OCI-LY7 (cell line): ENCODE measurements around the gene PIK3IP1. TPM values are rescaled to one million over a fixed set of nuclear protein-coding genes. Genes with fewer than 3 reads are reported as not detected.

Source experiments
- BruUV-seq: library from RNA; stranded (reverse); fragments of 400-500 nt; replicated peaks from 2 replicates; lab custom pipeline; 2021; lab: Mats Ljungman, UMichigan
- CTCF ChIA-PET: fragments of 300-600 bp; sonication (Branson Sonifier 250); formaldehyde crosslinking; loops from one replicate; lab custom pipeline; 2022; ENCODE audit warnings: antibody characterized with exemption; ENCODE audit not compliant: unreplicated experiment; lab: Charles Lee
- POLR2A ChIA-PET: fragments of 300-600 bp; sonication (Branson Sonifier 250); formaldehyde crosslinking; loops from one replicate; lab custom pipeline; 2022; ENCODE audit warnings: antibody characterized with exemption; lab: Charles Lee
- DNase-seq: peaks from one replicate; pipeline ENCODE4 v3.0.0-alpha.2; 2015; ENCODE audit warnings: low spot score
- H2AFZ ChIP-seq: fragments of 200-600 bp; sonication (generic), shearing (Covaris generic); 2 replicates; pipeline ENCODE4 v1.6.1; 2014; ENCODE audit warnings: mild to moderate bottlenecking, antibody characterized with exemption, low read length, moderate library complexity
- H3K27ac ChIP-seq: fragments of 200-600 bp; sonication (generic); 2 replicates; pipeline ENCODE4 v1.5.1; 2014; ENCODE audit warnings: mixed run types, low read depth, mild to moderate bottlenecking, moderate library complexity, low read length, inconsistent platforms; ENCODE audit not compliant: poor library complexity, severe bottlenecking
- H3K36me3 ChIP-seq: fragments of 200-600 bp; sonication (generic); 2 replicates; pipeline ENCODE4 v1.6.1; 2014; ENCODE audit warnings: mild to moderate bottlenecking, antibody characterized with exemption, low read length, moderate library complexity, mixed read lengths; ENCODE audit not compliant: insufficient read depth
- H3K4me1 ChIP-seq: fragments of 200-600 bp; sonication (generic); 2 replicates; pipeline ENCODE4 v1.5.1; 2014; ENCODE audit warnings: mild to moderate bottlenecking, low read length; ENCODE audit not compliant: insufficient read depth, poor library complexity, severe bottlenecking
- H3K4me2 ChIP-seq: fragments of 200-600 bp; sonication (generic); 2 replicates; pipeline ENCODE4 v1.6.1; 2014; ENCODE audit warnings: mild to moderate bottlenecking, low read length
- H3K4me3 ChIP-seq: fragments of 200-600 bp; sonication (generic); 2 replicates; pipeline ENCODE4 v1.5.1; 2014; ENCODE audit warnings: mild to moderate bottlenecking, low read depth, low read length; ENCODE audit not compliant: poor library complexity, severe bottlenecking
- H3K79me2 ChIP-seq: fragments of 200-600 bp; sonication (generic); 2 replicates; pipeline ENCODE4 v1.6.1; 2016; ENCODE audit warnings: low read depth, mild to moderate bottlenecking, low read length, moderate library complexity, mixed read lengths; ENCODE audit not compliant: insufficient read depth
- H3K9me2 ChIP-seq: fragments of 200-600 bp; sonication (generic); 2 replicates; pipeline ENCODE4 v1.6.1; 2016; ENCODE audit warnings: mild to moderate bottlenecking, low read length, mixed read lengths; ENCODE audit not compliant: insufficient read depth
- H3K9me3 ChIP-seq: fragments of 200-600 bp; sonication (generic); 2 replicates; pipeline ENCODE4 v1.6.1; 2014; ENCODE audit warnings: mild to moderate bottlenecking, mixed run types, low read length, mixed read lengths
- H4K20me1 ChIP-seq: fragments of 200-600 bp; sonication (generic); 2 replicates; pipeline ENCODE4 v1.6.1; 2014; ENCODE audit warnings: mild to moderate bottlenecking, antibody characterized with exemption, low read length, moderate library complexity, mixed read lengths; ENCODE audit not compliant: insufficient read depth
- EZH2phosphoT487 ChIP-seq: fragments of 200-600 bp; sonication (generic); IDR thresholded peaks from 2 replicates; pipeline ENCODE4 v1.6.1; 2018; ENCODE audit warnings: low read depth, borderline replicate concordance, mild to moderate bottlenecking, mixed run types, antibody characterized with exemption, low read length, moderate library complexity, mixed read lengths
- intact Hi-C: fragments of 100-400 bp; cut with micrococcal nuclease; formaldehyde crosslinking; loops from one replicate; pipeline ENCODE4 v1.10.0; 2022; ENCODE audit not compliant: unreplicated experiment
- total RNA-seq, 2 experiments: library from RNA; depleted of rRNA in 1 of 2; stranded (reverse); fragments of >200 nt in 1 of 2; shearing (Covaris generic) in 1 of 2; gene quantifications; 2 replicates each; pipeline ENCODE4 v1.2.3, GENCODE V29; 2014 to 2022
- TF ChIP-seq, protein P1 (sequence below): fragments of 200-600 bp; sonication (generic); conservative IDR thresholded peaks from 2 replicates; pipeline ENCODE4 v1.5.1; 2014; ENCODE audit warnings: mild to moderate bottlenecking, antibody characterized with exemption, low read length, moderate library complexity, mixed read lengths

PIK3IP1 gene
- total RNA-seq, 2 experiments from 2014 or later, result 17.1 to 20.4 TPM

DNA sequence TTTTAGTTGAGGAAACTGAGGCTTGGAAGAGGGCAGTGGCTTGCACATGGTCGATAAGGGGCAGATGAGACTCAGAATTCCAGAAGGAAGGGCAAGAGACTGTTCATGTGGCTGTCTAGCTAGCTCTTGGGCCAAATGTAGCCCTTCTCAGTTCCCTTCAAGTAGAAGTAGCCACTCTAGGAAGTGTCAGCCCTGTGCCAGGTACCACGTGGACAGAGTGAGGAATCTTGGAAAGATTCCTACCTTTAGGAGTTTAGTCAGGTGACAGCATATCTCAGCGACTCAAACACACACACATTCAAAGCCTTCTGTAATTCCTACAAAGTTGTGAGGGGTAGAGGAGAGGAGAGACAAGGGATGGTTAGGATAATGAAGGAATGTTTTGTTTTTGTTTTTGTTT is 18.3 kb downstream of the PIK3IP1 start:
- Histone ChIP-seq H2AFZ (no peak overlapping the region), H3K4me2 (no peak overlapping the region), H3K27ac (no peak overlapping the region), H3K79me2 (no peaks in the 10 kb centered on the region), H4K20me1 (no peaks in the 10 kb centered on the region), H3K4me1 (no peaks in the 10 kb centered on the region), H3K4me3 (no peak overlapping the region), H3K36me3 (peaks cover 42% of the 10 kb centered on the region), H3K9me3 (no peaks in the 10 kb centered on the region), H3K9me2 (no peaks in the 10 kb centered on the region)
- no TSS peak for BruUV-seq
- intact Hi-C loops, result no loop called here
- TF ChIP-seq, protein P1, sequence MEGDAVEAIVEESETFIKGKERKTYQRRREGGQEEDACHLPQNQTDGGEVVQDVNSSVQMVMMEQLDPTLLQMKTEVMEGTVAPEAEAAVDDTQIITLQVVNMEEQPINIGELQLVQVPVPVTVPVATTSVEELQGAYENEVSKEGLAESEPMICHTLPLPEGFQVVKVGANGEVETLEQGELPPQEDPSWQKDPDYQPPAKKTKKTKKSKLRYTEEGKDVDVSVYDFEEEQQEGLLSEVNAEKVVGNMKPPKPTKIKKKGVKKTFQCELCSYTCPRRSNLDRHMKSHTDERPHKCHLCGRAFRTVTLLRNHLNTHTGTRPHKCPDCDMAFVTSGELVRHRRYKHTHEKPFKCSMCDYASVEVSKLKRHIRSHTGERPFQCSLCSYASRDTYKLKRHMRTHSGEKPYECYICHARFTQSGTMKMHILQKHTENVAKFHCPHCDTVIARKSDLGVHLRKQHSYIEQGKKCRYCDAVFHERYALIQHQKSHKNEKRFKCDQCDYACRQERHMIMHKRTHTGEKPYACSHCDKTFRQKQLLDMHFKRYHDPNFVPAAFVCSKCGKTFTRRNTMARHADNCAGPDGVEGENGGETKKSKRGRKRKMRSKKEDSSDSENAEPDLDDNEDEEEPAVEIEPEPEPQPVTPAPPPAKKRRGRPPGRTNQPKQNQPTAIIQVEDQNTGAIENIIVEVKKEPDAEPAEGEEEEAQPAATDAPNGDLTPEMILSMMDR, result no peak
- TF ChIP-seq EZH2phosphoT487, result no peak
- ChIA-PET POLR2A (interaction anchor here (1.0 to 1.3 kb wide), 2 partner anchors 16 to 62 kb away, joined by 3 read pairs; partner anchors contain the start of gene LIMK2), CTCF (interaction anchor here (0.7 kb wide), 1 partner anchor 61 kb away, joined by 5 read pairs; no protein-coding TSS in a partner anchor)
- DNase-seq, result no peak

- no peak overlapping the region for H2AFZ ChIP-seq
- POLR2A ChIA-PET, result interaction anchor here (0.7 to 1.1 kb wide), 2 partner anchors 17 to 26 kb away, joined by 3 to 4 read pairs; no protein-coding TSS in a partner anchor
- no peaks in the 10 kb centered on the region for H3K9me3 ChIP-seq
- peak; percentile 66 for DNase-seq
- TF ChIP-seq EZH2phosphoT487, result no peak
- TF ChIP-seq, protein P1, result peak; percentile 89
- no peaks in the 10 kb centered on the region for H3K4me1 ChIP-seq
- no peaks in the 10 kb centered on the region for H4K20me1 ChIP-seq
- no peak overlapping the region for H3K4me3 ChIP-seq
- intact Hi-C loops, result loop anchor here (1.0 to 2.0 kb wide), 2 partner anchors 60 to 184 kb away; partner anchors contain the start of gene LIMK2
- no TSS peak for BruUV-seq
- no peaks in the 10 kb centered on the region for H3K79me2 ChIP-seq
- no peaks in the 10 kb centered on the region for H3K9me2 ChIP-seq
- H3K4me2 ChIP-seq, result no peak overlapping the region
- no peak overlapping the region for H3K27ac ChIP-seq
- H3K36me3 ChIP-seq, result peaks cover 37% of the 10 kb centered on the region
- CTCF ChIA-PET, result interaction anchor here (0.5 to 1.5 kb wide), 6 partner anchors 14 to 189 kb away, joined by 3 to 5 read pairs (median 4); partner anchors contain the start of gene LIMK2
These were observed 19.5 kb downstream of the PIK3IP1 start for GRCh38 chr22:31272522-31273446.
